ENCODE results near the gene TCERG1.

Gene TCERG1

DNA sequence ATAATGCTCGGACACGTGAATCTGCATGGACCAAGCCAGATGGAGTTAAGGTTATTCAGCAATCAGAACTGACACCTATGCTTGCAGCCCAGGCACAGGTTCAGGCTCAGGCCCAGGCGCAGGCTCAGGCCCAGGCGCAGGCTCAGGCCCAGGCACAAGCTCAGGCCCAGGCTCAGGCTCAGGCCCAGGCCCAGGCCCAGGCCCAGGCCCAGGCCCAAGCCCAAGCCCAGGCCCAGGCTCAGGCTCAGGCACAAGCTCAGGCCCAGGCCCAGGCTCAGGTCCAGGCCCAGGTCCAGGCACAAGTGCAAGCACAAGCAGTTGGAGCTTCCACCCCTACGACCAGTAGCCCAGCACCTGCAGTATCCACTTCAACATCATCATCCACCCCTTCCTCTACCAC is 11.8 kb downstream of the TCERG1 start:
- no peak for DNase-seq

DNA sequence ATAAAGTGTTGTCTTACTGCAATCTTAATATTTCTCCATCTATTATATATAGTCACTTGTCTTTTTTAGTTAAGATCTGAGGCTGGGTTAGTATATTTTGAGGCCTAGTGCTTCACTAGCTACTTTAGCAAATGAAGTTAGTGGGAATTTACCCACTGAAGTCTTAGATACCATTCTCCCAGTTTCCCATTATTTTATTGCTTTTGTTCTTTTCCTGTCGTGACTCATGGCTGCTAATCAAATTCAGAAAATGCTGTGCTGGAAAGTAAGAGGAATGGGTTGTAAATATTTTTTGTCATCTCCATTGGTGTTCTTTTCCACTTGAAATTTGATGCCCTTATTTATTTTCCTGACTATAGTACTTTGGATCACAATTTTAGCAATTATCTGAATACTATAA is 14.2 kb downstream of the TCERG1 start:
- DNase-seq: no peak

DNA sequence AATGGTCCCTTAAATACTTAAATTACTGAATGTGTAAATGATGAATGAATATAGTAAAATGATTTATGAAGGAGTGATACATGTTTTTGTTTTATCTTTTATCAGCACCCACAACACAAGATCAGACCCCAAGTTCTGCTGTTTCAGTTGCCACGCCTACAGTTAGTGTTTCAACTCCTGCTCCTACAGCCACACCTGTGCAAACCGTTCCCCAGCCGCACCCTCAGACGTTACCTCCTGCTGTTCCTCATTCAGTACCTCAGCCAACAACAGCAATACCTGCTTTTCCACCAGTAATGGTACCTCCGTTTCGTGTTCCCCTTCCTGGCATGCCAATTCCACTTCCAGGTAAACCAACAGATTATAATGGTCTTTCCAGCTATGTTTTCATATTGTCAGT is 16.3 kb downstream of the TCERG1 start:
- no peak for DNase-seq

DNA sequence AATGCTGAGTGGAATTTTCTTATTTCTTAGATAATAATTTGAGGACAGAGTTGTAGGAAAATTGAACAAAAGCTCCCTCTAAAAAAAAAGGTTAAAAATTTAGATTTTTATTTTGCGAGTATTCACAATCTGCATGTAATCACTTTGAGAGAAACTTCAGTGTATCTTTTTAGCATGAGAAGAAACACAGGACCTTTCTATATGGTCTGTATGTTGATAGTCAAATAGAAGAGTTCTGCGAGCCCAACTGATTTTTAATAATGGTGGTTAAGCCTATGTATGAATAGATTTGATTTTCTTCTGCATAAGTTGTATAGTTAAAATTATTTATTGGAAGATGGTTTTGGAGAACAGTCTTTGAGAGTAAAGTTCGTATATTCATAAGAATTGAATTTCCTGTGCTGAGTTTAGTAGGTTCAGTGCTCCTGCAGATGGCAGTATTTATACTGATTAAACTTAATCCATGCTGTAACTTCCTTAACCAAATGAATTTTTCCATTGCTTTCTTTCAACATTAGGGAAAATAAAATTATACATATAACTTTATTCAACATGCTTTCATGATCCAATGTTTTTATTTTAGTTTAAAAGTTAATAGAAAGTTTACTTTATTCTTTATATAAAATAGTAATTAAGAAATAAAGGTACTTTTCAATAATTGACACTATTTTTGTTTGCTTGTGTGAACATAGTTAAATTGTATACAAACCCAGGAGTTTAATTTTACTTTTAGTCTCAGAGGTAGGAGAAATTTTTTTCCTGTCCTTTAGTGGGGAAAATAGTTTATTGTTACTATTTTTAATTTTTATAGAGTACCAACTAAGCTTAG is 19.6 kb downstream of the TCERG1 start:
- no peak for DNase-seq

DNA sequence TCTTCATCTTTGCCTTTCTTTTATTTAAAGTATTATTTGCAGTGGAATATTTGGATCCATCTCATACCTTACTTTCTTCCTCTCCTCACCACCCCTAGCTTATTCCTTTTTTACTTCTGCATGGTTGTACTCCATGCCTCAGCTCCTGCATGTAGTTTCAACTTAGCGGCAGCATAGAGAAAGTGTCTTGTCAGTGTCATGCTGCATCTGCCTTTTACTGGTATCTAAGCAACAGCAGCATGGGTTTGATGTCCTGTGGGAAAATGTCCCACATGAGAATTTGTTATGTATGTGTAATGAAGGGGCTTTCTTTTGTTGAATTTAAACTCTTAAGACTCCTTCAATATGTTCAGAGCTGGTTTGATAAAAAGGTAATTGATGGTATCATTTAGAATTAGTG is 20.6 kb downstream of the TCERG1 start:
- DNase-seq: no peak

DNA sequence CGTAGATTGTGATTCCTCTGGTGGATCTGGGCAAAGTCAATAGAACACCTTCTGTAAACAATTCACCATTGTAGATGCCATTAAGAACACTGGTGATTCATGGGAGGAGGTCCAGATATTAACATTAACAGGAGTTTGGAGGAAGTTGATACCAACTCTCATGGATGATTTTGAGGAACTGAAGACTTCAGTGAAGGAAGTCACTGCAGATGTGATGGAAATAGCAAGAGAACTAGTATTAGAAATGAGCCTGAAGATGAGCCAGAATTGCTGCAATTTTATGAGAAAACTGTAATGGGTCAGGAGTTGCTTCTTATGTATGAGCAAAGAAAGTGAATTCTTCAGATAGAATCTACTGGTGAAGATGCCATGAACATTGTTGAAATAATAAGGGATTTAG is 26.9 kb downstream of the TCERG1 start:
- no peak for DNase-seq

DNA sequence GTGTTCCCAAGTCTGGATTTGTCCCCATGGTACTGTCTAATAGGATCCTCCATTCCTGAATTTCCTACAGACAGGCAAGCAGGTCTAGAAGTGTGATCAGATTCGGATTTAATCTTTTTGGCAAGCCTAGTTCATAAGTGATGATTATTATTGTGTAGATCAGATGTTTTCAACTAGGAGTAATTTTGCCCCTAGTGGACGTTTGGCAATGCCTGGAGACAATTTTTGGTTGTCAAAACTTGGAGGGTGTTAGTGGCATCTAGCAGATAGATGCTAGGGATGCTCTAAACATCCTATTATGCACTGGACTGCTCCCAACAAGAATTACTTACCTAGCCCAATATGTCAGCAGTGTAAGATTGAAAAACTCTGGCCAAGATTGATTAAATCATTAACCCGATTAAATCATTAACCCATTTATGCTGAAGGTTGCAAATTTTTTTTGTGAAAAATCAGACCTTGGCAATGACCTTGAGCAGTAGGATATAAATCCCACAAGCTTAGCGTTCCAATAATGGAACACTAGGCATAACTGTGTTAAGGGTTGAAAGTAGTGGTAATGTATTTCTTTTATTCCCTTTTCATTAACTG is 28.2 kb downstream of the TCERG1 start:
- DNase-seq: no peak

DNA sequence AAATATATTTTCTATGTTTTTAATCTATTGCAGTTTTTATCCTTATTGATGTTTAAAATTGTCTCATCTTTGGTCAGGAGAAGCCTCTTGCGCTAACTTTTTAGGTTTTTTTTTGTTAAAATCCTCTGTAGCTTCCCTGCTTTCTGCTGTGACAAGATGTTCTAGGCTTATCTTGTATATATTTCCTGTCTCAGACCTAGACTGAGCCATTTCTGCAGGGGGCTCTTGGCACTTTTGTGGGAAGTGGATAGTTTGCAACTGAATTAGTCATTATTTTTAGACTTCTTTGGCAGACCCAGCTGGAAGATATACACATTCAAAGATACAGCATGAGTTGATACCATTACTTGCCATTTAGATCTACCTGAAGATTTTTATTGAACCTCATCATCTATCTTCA is 28.8 kb downstream of the TCERG1 start:
- no peak for DNase-seq

DNA sequence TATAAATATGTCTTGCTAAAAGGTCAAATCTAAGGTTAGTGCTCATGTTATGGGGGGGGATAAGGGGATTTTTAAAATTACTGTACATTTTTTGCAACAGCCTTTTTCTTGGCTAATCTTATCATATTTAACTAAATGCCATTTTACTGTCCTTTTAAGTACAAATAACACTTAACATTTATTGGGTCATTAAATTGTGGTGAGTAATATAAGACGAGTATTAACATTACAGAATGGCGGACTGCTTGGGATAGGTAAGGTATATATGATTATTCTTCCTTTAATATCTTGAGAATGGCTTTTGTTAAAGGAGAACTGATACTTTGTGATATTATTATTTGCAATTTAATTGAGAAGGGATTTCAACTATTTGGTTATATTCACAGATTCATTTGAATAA is 35.6 kb downstream of the TCERG1 start:
- no peak for DNase-seq

DNA sequence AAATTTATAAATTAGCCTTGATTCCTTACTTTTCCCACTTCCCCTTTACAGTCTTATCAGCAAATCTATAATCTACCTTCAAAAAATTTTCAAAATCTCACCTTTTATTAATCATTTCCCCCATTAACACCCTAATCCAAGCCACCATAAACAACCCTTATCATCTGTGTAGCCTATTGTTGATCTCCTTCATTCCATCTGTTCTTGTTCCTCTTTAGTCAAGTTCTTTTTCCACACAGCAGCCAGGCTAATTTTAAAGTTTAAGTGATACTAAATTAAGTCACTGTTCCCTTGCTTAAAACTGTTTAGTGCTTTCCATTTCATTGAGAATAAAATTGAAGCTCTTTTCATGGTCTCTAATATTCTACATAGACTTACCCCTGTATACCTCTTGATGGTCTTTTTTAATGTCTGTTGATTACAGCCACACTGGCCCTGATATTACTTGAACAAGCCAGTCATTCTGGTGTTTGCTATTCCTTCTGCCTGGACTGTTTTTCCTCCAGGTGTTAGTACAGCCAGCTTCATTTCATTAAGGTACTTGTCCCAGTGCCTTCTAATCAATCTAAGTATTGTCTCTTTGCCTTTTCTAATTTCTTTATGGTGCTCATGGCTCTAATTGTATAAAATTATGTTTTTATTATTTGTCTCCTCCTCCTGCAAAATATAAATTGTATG is 37.7 kb downstream of the TCERG1 start:
- DNase-seq: no peak

DNA sequence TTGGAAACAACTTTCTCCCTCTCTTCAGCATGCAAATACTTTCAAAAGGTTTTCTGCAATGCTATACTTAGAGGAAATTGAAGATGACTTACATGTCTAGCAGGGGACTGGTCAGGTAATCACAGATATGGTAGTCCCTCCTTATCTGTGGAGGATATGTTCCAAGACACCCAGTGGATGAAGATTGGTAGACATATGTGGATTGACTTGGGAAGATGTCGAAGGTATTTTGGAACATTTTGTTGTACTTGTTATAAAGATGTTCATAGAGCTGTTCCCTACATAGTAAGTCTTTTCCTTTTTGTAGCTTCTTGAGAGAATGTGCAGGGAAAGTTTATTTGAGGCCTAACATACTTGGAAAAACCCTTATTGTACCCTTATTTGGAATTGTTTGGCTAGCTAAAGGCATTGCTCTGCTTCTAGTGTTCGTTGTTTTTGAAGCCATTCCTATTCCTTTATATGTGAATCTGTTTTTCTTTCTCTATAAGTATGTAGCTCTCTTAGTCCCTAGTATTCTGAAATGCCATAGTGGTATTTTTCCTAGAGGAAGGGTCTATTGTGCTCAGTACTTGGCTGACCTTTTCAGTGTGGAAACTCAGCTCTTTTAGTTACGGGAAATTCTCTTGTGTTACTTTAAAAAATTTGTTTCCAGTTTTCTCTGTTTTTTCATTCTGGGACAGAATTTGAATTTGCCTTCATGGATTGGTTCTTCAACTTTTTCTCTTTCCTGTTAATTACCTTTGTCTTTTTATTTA is 43.1 kb downstream of the TCERG1 start:
- no peak for DNase-seq

DNA sequence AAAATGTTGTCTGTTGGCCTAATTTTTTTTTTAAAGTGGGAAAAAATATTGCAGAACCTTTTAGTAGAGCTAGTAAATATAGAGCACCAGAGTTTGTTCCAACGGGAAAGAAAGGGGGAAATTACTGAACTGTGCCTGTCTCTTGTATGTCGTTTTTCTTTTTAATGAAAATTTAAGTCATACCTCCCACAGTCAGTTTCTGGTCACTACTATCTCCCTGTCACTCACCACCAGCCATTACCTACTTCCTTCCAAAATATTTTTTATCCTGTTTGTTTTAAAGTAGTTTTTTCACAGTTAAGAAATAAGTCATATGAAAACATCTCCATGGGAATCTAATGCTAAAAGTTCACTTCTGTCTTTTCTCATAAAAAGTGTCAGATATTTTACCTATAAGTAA is 47.5 kb downstream of the TCERG1 start:
- DNase-seq: no peak

DNA sequence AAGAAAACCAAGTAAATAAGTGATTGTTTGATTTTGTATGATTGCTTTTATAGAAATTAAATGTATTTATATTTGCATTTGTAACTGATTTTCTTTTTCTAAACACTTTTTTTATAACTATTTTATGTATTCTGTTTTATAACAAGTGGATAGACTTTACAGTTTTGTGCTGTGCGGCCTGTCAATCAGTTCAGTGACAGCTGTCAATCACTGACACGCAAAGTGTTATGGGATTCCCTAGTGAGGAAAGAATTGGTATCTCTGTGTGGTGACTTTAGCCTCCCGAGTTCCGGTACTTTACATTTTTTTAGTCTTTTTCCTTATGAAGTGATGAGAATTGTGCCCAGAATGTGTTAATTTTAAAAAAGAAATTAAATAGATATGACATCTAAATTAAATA is 52.5 kb downstream of the TCERG1 start:
- DNase-seq: no peak

DNA sequence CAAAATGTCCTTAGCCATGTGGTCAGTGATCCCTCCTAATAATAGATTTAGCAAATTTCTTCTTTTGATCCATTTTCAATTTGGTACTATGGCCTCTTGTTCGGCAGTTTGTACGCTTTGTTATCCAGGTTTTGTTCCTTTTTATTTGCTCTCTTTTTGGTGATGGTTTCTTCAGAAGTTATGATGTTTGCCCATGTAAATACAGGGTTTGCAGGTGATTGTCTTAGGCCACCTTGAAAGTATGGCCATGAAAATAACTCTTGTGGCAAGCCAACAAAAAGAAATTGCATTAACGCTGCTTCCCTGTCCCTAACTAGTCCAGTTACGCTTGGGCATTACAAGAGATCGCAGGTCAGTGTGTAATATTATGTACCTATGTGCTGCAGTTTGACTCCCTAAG is 60.3 kb downstream of the TCERG1 start:
- DNase-seq: no peak

DNA sequence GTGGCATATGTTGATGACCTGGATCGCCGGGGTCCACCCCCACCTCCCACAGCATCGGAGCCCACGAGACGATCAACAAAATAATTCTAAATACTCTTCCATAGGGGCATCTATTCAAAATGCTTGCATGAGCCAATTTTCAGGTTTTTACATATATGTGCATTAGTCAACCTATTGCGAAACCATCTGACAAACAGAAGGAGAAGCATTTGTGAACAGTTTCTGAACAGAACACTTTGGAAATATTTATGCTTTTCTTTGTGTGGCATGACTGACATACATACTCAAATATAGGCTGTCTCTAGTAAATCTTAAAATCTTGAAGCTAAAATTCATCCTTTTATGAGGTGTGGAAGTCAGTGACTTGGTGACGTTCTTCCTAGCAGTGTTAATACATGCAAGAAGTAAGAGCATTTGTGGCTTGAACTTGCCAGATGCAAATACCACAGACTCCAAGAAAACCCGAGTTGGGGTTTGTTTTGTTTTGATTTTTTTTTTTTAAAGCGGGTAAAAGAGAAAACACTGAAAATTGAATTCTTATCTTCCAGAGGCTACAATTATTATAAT is 63.5 kb downstream of the TCERG1 start:
- no peak for DNase-seq

DNA sequence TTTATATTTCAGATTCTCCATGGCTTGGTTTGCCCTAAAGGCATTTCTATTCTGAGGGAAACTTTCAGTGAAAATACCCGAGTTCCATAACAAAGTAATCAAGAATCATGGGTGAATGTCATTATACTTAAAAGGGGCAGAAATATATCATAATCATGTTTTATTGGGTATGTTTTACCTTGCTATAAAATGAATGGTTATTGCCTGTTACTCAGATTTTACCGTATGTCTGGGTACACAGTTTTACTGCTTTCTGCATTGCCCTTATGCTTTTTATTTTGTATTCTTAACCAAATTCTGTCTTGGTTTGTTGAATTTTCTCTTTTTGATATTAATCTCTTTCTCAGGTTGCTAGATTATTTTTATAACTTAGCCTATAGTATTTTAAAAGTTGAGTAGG is 66.3 kb downstream of the TCERG1 start:
- no peak for DNase-seq

DNA sequence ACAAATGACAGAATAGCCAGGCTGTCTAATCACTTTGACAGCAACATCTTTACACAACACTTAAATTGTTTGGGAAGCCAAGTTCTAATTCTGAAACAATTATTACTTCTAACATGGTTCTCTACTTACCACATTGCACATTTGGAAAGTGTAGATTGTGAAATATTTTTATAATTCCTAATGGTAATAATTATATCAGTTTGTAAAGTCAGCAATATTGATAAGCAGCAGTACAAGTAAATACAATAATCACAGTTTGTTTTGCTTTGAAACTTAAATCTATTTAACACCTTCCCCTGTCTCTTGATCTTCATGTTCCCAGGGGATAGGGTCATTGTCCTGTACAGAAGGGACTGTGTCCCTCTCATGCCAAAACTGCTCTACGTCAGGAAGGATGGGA is 67.4 kb downstream of the TCERG1 start:
- no peak for DNase-seq

DNA sequence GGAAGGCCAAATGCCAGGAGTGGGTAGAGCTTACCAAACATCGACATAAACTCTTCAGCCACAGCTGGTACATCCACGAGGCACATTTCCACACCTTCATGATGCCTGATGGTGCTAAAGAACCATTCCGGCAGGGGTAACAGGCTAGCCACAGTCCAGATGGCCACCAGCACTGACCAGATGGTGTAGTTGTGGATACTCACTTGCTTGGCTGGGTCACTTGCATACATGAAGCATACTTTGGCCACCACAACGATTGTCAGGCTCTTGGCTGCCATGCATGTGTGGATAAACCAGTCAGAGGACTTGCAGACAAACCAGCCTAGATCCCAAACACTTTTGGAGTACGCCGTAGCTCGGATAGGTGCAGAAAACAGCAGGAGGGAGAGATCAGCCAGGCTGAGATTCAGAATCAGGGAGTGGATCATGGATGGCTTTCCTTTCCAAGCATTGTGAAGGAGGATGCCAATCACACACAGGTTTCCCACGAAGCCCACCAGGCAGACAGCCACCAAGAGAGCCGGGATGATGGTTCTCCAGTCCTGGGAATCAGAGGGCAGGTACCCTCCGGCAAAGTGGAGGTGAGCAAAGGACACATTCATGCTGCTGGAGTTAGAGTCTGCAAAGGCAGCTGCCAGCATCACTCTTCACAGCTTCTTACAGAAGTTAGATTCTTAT is 68.5 kb downstream of the TCERG1 start:
- no peak for DNase-seq

DNA sequence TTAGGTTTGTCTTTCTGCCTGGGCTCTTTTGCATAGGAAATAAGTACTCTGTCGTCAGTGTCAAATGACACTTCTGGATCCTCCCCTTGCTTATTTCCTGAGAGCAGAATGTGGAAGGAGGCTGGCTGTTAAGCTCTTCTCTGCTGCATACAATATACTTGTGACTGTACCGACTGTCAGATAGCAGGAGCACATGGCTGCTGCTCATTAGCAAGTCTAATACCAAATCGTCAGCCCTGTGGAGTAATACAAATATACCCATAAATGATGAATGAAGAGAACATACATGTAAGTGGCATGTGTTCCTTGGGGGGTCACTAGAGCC is 69.0 kb downstream of the TCERG1 start, which contains the start of gene GPR151:
Gene GPR151 (minus strand): TSS at position 40 of the 325 bp plus-strand sequence. CDS start 77 bp downstream, outside the sequence.
- no peak for DNase-seq

DNA sequence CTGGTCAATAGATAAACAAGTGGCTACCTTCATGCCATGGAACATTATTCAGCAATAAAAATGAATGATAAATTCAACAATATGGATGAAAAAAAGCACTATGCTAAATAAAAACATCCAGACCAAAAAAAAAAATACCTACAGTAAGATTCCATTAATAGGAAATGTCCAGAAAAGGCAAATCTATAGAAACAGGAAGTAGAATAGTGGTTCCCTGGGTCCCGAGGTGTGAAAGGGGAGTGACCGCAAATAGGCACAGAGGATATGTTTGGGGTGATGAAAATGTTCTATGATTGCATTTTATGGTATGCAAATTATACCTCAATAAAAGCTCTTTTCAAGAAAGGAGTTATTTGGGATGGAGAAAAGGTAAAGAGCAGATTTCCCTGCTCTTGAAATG is 72.4 kb downstream of the TCERG1 start:
- no peak for DNase-seq

DNA sequence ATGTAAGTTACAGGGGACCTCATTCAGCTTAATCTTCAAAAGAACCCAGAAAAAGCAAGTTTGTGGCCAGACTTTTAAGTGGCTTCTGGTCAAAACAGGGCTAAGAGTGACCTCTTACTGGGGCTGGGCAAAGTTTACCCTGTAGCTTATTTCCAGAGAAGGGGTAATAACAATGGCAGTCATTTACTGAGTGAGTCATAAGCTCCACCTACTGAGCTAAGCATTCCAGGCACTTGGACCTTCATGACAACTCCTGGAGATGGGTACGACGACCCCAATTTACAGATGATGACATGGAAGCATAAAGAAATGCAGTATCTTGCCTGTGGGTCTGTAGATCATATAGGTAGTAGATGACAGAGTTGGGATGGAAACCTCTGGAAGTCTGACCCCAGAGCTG is 73.6 kb downstream of the TCERG1 start:
- no peak for DNase-seq

DNA sequence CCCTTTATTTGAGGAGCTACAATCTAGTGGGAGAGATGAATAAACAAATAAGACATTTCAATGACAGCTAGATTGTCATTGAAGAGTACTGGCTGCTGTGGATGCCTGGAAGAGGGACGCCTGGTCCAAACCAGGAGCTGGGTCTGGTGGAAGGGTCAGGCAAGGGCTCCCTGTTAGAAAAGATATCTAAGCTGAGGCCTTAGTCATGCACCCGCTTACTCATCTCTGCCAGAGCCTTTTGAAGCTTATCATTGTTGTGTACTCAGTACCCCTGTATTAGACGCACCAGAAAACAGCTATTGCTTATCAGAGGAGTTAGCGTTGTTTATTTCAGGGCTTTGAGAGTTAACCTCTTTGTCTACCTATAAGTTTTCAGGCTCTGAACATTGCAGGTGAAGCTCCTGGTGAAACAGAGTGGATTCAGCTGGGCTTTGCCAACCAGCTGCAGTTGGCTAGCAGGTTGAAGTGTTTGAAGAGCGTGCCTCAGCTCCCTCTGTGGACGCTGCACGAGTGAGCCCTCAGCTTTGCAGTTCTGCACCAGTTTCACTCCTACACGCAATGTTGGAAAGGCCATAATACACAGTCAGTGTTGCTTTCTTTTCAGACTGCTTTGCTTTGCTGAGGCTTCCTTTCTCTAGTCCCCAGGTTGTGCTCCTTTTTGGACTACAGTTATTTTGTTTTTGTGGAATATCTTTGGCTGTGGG is 74.4 kb downstream of the TCERG1 start:
- no peak for DNase-seq
